H9 (cell line): ENCODE results near the gene RFX4. TPM values are rescaled to one million over a fixed set of nuclear protein-coding genes. Genes with fewer than 3 reads are reported as not detected.

Experiments used
- DNase-seq: peaks from one replicate; pipeline ENCODE4 v3.0.0-alpha.2; 2017
- H2AFZ ChIP-seq: one replicate; pipeline ENCODE4 v1.6.1; 2013; ENCODE audit warnings: mild to moderate bottlenecking, low read length, control low read depth, moderate library complexity
- H2AK5ac ChIP-seq: 2 replicates; pipeline ENCODE4 v1.6.1; 2013; ENCODE audit warnings: low read length, control low read depth, mixed read lengths; ENCODE audit not compliant: insufficient read length
- H2BK120ac ChIP-seq: one replicate; pipeline ENCODE4 v1.6.1; 2013; ENCODE audit warnings: low read depth, mild to moderate bottlenecking, low read length, control low read depth, inconsistent platforms; ENCODE audit not compliant: poor library complexity, severe bottlenecking
- H2BK12ac ChIP-seq: 2 replicates; pipeline ENCODE4 v1.6.1; 2013; ENCODE audit warnings: low read length, control low read depth, mixed read lengths, low read depth; ENCODE audit not compliant: insufficient read length
- H2BK15ac ChIP-seq: 2 replicates; pipeline ENCODE4 v1.6.1; 2013; ENCODE audit warnings: low read depth, low read length, control low read depth
- H2BK20ac ChIP-seq: one replicate; pipeline ENCODE4 v1.6.1; 2013; ENCODE audit warnings: low read depth, mild to moderate bottlenecking, low read length, control low read depth, inconsistent platforms; ENCODE audit not compliant: poor library complexity, severe bottlenecking
- H2BK5ac ChIP-seq: 2 replicates; pipeline ENCODE4 v1.6.1; 2013; ENCODE audit warnings: low read length, control low read depth, mixed read lengths; ENCODE audit not compliant: insufficient read length
- H3K14ac ChIP-seq: 2 replicates; pipeline ENCODE4 v1.6.1; 2013; ENCODE audit warnings: low read length, control low read depth; ENCODE audit not compliant: insufficient read depth
- H3K18ac ChIP-seq: 2 replicates; pipeline ENCODE4 v1.6.1; 2013; ENCODE audit warnings: low read depth, mild to moderate bottlenecking, mixed read lengths, low read length, control low read depth; ENCODE audit not compliant: insufficient read length
- H3K23ac ChIP-seq: 2 replicates; pipeline ENCODE4 v1.6.1; 2013; ENCODE audit warnings: low read length, control low read depth, mixed read lengths, low read depth; ENCODE audit not compliant: insufficient read length
- H3K23me2 ChIP-seq: 2 replicates; pipeline ENCODE4 v1.6.1; 2013; ENCODE audit warnings: low read depth, mild to moderate bottlenecking, mixed read lengths, low read length, control low read depth; ENCODE audit not compliant: insufficient read length, poor library complexity, severe bottlenecking
- H3K27ac ChIP-seq: 2 replicates; pipeline ENCODE4 v1.5.1; 2013; ENCODE audit warnings: low read length, control low read depth, mixed read lengths, low read depth; ENCODE audit not compliant: insufficient read length
- H3K27me3 ChIP-seq: 2 replicates; pipeline ENCODE4 v1.6.1; 2013; ENCODE audit warnings: low read length, control low read depth, inconsistent platforms; ENCODE audit not compliant: insufficient read depth
- H3K4ac ChIP-seq: 2 replicates; pipeline ENCODE4 v1.6.1; 2013; ENCODE audit warnings: low read depth, mild to moderate bottlenecking, control low read depth, inconsistent platforms, low read length, moderate library complexity
- H3K4me1 ChIP-seq: 2 replicates; pipeline ENCODE4 v1.6.1; 2013; ENCODE audit warnings: low read length, control low read depth, inconsistent platforms; ENCODE audit not compliant: insufficient read depth
- H3K4me2 ChIP-seq: 2 replicates; pipeline ENCODE4 v1.6.1; 2013; ENCODE audit warnings: low read length, control low read depth, mixed read lengths; ENCODE audit not compliant: insufficient read length, insufficient read depth
- H3K56ac ChIP-seq: 2 replicates; pipeline ENCODE4 v1.6.1; 2013; ENCODE audit warnings: low read depth, mild to moderate bottlenecking, mixed read lengths, low read length, control low read depth; ENCODE audit not compliant: insufficient read length
- H3K79me1 ChIP-seq: 2 replicates; pipeline ENCODE4 v1.6.1; 2013; ENCODE audit warnings: low read depth, mild to moderate bottlenecking, moderate library complexity, low read length, control low read depth, inconsistent platforms; ENCODE audit not compliant: insufficient read depth, poor library complexity, severe bottlenecking
- H3K79me2 ChIP-seq: 2 replicates; pipeline ENCODE4 v1.6.1; 2013; ENCODE audit warnings: low read length, control low read depth, inconsistent platforms; ENCODE audit not compliant: insufficient read depth
- H3K9ac ChIP-seq: 2 replicates; pipeline ENCODE4 v1.6.1; 2013; ENCODE audit warnings: low read length, control low read depth, mixed read lengths; ENCODE audit not compliant: insufficient read length; ENCODE audit errors: extremely low read depth
- H3K9me3 ChIP-seq: one replicate; pipeline ENCODE4 v1.6.1; 2013; ENCODE audit warnings: low read depth, low read length, inconsistent platforms; ENCODE audit not compliant: control insufficient read depth
- H3T11ph ChIP-seq: one replicate; pipeline ENCODE4 v1.6.1; 2013; ENCODE audit warnings: mild to moderate bottlenecking, low read length, control low read depth, inconsistent platforms
- H4K20me1 ChIP-seq: one replicate; pipeline ENCODE4 v1.6.1; 2013; ENCODE audit not compliant: control insufficient read depth, insufficient read length, insufficient read depth
- H4K5ac ChIP-seq: 2 replicates; pipeline ENCODE4 v1.6.1; 2013; ENCODE audit warnings: low read depth, mild to moderate bottlenecking, mixed read lengths, low read length, control low read depth; ENCODE audit not compliant: insufficient read length
- H4K8ac ChIP-seq: replicated peaks from 2 replicates; pipeline ENCODE4 v1.6.1; 2013; ENCODE audit warnings: low read length, control low read depth, mixed read lengths, low read depth; ENCODE audit not compliant: insufficient read length
- H4K91ac ChIP-seq: 2 replicates; pipeline ENCODE4 v1.6.1; 2013; ENCODE audit warnings: low read depth, mild to moderate bottlenecking, moderate library complexity, mixed read lengths, low read length, control low read depth; ENCODE audit not compliant: insufficient read length
- H3K27ac Mint-ChIP-seq, 3 experiments: 2 replicates in 2 of 3; 3 replicates in 1 of 3; pipeline ENCODE4 v1.8.0; 2020 to 2021; ENCODE audit warnings: mixed read lengths in 3 of 3, mild to moderate bottlenecking in 1 of 3, moderate library complexity in 1 of 3
- H3K27me3 Mint-ChIP-seq: 2 replicates; pipeline ENCODE4 v1.8.0; 2021; ENCODE audit warnings: low read depth, mild to moderate bottlenecking, moderate library complexity, mixed read lengths
- H3K36me3 Mint-ChIP-seq, 3 experiments: 2 replicates in 2 of 3; 3 replicates in 1 of 3; pipeline ENCODE4 v1.8.0; 2020 to 2021; ENCODE audit warnings: low read depth in 3 of 3, mixed read lengths in 3 of 3; ENCODE audit not compliant: insufficient read depth in 1 of 3
- H3K4me1 Mint-ChIP-seq, 2 experiments: 2 replicates each; pipeline ENCODE4 v1.8.0; 2020; ENCODE audit warnings: mixed read lengths in 2 of 2
- H3K4me3 Mint-ChIP-seq, 2 experiments: 2 replicates in 1 of 2; 3 replicates in 1 of 2; pipeline ENCODE4 v1.8.0; 2020 to 2021; ENCODE audit warnings: mild to moderate bottlenecking in 2 of 2, mixed read lengths in 2 of 2, moderate library complexity in 1 of 2
- H3K9me3 Mint-ChIP-seq, 2 experiments: 2 replicates in 1 of 2; 3 replicates in 1 of 2; pipeline ENCODE4 v1.8.0; 2020; ENCODE audit warnings: mild to moderate bottlenecking in 2 of 2, mixed read lengths in 2 of 2, moderate library complexity in 1 of 2
- WGBS: extraction: QIAGEN DNeasy Blood & Tissue Kit; methylation state at CpG from one replicate; pipeline ENCODE4 v1.1.7; 2013; ENCODE audit warnings: missing lambda C conversion rate, low lambda C conversion rate, mixed read lengths; ENCODE audit not compliant: insufficient read length; ENCODE audit errors: extremely low coverage; 5-methylcytosine and 5-hydroxymethylcytosine counted together
- total RNA-seq: library from RNA; stranded (reverse); gene quantifications from 2 replicates; pipeline ENCODE4 v1.2.1, GENCODE V29; 2021
- TF ChIP-seq, protein P1 (sequence below): fragments of 200-600 bp; sonication (generic); conservative IDR thresholded peaks from 3 replicates; pipeline ENCODE4 v1.8.0; 2021; ENCODE audit warnings: antibody characterized with exemption, mild to moderate bottlenecking

RFX4 gene
- total RNA-seq, 1 experiment from 2014 or later = 0.57 TPM

DNA sequence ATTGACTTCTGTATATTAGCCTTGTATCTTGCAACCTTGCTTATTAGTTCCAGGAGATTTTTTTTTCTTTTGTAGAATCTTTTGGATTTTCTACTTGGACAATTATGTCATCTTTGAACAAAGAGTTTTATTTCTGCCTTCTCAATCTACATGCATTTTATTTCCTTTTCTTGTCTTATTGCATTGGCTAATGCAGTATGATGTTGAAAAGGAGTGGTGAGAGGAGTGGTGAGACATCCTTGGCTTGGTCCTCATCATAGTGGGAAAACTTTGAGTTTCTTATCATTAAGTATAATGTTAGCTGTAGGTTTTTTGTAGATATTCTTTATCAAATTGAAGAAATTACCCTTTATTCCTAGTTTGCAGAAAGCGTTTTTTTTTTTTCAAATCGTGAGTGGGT lies 80.6 kb downstream of the RFX4 start:
- H3K18ac ChIP-seq = no peak overlapping the region
- no peak overlapping the region for H3K56ac ChIP-seq
- H4K8ac ChIP-seq = no peak overlapping the region
- H2BK5ac ChIP-seq = no peak overlapping the region
- Mint-ChIP-seq H3K36me3 (peaks cover 13 to 42% (median 34%) of the 10 kb centered on the region in 3 experiments), H3K4me1 (no peaks in the 10 kb centered on the region), H3K27ac (no peak overlapping the region), H3K27me3 (peaks cover 10% of the 10 kb centered on the region), H3K4me3 (no peak overlapping the region), H3K9me3 (peaks cover 49 to 58% of the 10 kb centered on the region in 2 experiments)
- H3T11ph ChIP-seq = no peak overlapping the region
- no peaks in the 10 kb centered on the region for H3K27me3 ChIP-seq
- H2AFZ ChIP-seq = no peak overlapping the region
- H3K4me1 ChIP-seq = no peaks in the 10 kb centered on the region
- H3K27ac ChIP-seq = no peak overlapping the region
- no peak overlapping the region for H4K5ac ChIP-seq
- H3K9me3 ChIP-seq = peaks cover 20% of the 10 kb centered on the region
- H2BK15ac ChIP-seq = no peak overlapping the region
- no peak overlapping the region for H3K23ac ChIP-seq
- H2BK12ac ChIP-seq = no peak overlapping the region
- H4K20me1 ChIP-seq = no peaks in the 10 kb centered on the region
- no peak overlapping the region for H3K14ac ChIP-seq
- H3K79me1 ChIP-seq = no peaks in the 10 kb centered on the region
- H2AK5ac ChIP-seq = no peak overlapping the region
- H2BK20ac ChIP-seq = no peak overlapping the region
- H3K4me2 ChIP-seq = no peak overlapping the region
- no peak overlapping the region for H3K4ac ChIP-seq
- H3K9ac ChIP-seq = no peak overlapping the region
- DNase-seq = no peak
- no peaks in the 10 kb centered on the region for H3K79me2 ChIP-seq
- H2BK120ac ChIP-seq = no peak overlapping the region
- WGBS = no CpG with 5 or more reads among the region's 2 CpGs
- no peak overlapping the region for H4K91ac ChIP-seq
- H3K23me2 ChIP-seq = no peaks in the 10 kb centered on the region
- TF ChIP-seq, protein P1, sequence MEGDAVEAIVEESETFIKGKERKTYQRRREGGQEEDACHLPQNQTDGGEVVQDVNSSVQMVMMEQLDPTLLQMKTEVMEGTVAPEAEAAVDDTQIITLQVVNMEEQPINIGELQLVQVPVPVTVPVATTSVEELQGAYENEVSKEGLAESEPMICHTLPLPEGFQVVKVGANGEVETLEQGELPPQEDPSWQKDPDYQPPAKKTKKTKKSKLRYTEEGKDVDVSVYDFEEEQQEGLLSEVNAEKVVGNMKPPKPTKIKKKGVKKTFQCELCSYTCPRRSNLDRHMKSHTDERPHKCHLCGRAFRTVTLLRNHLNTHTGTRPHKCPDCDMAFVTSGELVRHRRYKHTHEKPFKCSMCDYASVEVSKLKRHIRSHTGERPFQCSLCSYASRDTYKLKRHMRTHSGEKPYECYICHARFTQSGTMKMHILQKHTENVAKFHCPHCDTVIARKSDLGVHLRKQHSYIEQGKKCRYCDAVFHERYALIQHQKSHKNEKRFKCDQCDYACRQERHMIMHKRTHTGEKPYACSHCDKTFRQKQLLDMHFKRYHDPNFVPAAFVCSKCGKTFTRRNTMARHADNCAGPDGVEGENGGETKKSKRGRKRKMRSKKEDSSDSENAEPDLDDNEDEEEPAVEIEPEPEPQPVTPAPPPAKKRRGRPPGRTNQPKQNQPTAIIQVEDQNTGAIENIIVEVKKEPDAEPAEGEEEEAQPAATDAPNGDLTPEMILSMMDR = no peak
